Hematopoietic multipotent progenitor cell (in vitro differentiated cells): ENCODE measurements around the gene C8G. TPM values are rescaled to one million over a fixed set of nuclear protein-coding genes. Genes with fewer than 3 reads are reported as not detected.

Experiments used
- DNase-seq, 3 donors: peaks; one replicate each; pipeline ENCODE4 v3.0.0-alpha.2; 2011 to 2015; ENCODE audit warnings: low read depth in 2 of 3, low spot score in 2 of 3
- total RNA-seq: library from RNA; depleted of rRNA; stranded (reverse); fragments of >200 nt; gene quantifications from one replicate; pipeline ENCODE4 v1.2.3, GENCODE V29; 2012

C8G gene
- total RNA-seq = 0.81 TPM

GRCh38 chr9:136944519-136945332, at the start of gene C8G, which contains the start of gene FBXW5:
C8G (plus strand) TSS chr9:136945243; CDS start chr9:136945321, 78 bp downstream.
FBXW5 (minus strand) TSS chr9:136944738; CDS start chr9:136944083, 655 bp downstream.
- peak; percentile 93 to 98 (median 96) for DNase-seq

- no peak for DNase-seq
These were observed 49.0 kb upstream of the C8G start for GRCh38 chr9:136896027-136896426.

GRCh38 chr9:136898483-136899100, 46.5 kb upstream of the C8G start:
- DNase-seq = no peak

- no peak for DNase-seq
These were observed 45.8 kb upstream of the C8G start for GRCh38 chr9:136899196-136899595.

DNA sequence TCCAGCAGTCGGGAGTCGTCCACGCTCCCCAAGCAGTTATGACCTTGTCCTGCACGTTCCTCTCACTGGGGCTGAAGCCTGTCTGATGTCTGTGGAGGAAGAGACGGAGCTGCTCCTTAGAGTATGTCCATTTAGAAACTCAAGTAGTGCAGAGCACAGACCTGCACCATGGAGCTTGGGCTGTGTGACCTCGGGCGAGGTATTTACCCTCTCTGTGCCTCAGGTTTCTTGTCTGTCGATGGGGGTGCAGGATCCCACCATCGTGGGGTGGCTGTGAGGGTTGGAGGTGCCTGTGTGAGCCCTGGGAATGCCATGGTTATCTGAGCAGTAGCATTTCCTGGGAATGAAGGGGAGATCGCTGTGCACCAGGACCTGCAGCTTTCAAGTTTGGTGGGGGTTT, 44.5 kb upstream of the C8G start:
- DNase-seq = no peak

DNA sequence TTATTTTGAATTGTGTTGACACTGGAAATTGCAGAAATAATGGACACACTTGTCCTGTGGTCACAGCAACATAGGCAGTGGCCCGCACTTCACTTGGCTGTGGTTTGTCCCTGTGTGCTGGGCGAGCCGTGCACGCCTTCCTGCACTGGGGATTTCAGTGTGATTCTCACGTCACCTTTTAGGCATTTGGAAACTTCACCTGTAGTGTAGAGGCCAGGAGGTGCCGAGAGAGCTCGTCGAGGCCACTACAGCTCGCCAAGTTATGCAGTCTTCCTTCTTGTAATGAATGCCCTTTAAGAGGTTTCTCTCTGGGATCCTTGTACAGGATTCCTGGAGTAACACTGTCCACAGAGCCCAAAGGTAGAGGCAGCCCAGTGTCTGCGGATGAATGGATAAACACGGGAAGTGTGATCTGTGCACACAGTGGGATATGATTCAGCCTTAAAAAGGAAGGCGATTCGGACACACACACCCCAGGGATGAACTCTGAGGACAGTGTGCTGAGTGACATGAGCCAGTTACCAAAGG, 44.0 kb upstream of the C8G start:
- DNase-seq = no peak

- peak; percentile 36 to 53 (median 47) for DNase-seq
These were observed 43.4 kb upstream of the C8G start for GRCh38 chr9:136901516-136902258.

- peak; percentile 58 to 85 (median 70) for DNase-seq
These were observed 42.7 kb upstream of the C8G start for GRCh38 chr9:136902259-136902821.

- no peak for DNase-seq
These were observed 41.9 kb upstream of the C8G start for GRCh38 chr9:136903041-136903554.

- no peak for DNase-seq
These were observed 38.8 kb upstream of the C8G start for GRCh38 chr9:136906266-136906665.

GRCh38 chr9:136907011-136907914, 37.8 kb upstream of the C8G start:
- DNase-seq = no peak

- no peak for DNase-seq
These were observed 34.7 kb upstream of the C8G start for GRCh38 chr9:136910197-136910900.

GRCh38 chr9:136910901-136911245, 34.2 kb upstream of the C8G start:
- peak in 1 of 3 donors; percentile 13 for DNase-seq

GRCh38 chr9:136913701-136914438, 31.2 kb upstream of the C8G start:
- no peak for DNase-seq

- DNase-seq = no peak
These were observed 29.3 kb upstream of the C8G start for GRCh38 chr9:136915632-136916329.

GRCh38 chr9:136916330-136917184, 28.5 kb upstream of the C8G start:
- no peak for DNase-seq

DNA sequence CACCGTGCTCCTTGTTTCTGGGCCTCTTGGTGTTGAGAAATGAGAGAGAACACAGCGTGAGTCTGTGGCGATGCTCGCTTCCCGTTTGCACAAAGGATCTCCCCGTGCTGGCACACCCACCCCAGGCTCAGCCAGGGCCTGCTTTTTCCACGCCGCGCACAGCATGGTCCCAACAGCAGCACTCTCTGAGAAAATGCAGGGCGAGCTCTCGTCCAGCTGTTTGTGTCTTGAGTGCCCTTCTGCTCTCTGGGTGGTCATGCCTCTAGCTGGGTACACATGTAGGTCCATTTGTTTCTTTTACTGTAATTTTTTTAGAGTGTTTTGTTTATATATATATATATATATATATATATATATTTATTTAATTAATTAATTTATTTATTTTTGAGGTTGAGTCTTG, 27.1 kb upstream of the C8G start:
- no peak for DNase-seq
